Stimulated activated CD4-positive, alpha-beta T cell treated with anti-CD3 and anti-CD28 coated beads, Interleukin-1b, Interleukin-23, amount 100 ng/mL, for 24 hours (primary cell): ENCODE measurements around the gene ERC2.
"Not testable (repeated sequence)": the region's sequence is repeated elsewhere in the genome, so short reads cannot be mapped to it uniquely, and the experiment has no call there.

Experiments used
- DNase-seq, 4 experiments: peaks; one replicate each; pipeline ENCODE4 v3.0.0-alpha.2; 2020; ENCODE audit warnings: low read depth in 4 of 4, low spot score in 1 of 4

The ERC2 gene

DNA sequence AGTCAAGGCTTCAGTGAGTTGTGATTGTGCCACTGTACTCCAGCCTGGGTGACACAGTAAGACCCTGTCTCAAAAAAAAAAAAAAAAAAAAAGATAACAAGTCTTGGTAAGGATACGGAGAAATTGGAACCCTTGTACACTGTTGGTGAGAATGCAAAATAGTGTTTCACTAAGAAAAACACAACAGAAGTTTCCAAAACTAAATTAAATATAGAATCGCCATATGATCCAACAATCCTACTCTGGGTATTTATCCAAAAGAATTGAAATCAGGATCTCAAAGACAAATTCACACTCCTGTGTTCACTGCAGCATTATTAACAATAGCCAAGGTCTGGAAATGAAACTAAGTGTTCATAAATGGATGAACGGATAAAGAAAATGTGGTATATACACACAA, 149.4 kb downstream of the ERC2 start:
- DNase-seq, result no peak

DNA sequence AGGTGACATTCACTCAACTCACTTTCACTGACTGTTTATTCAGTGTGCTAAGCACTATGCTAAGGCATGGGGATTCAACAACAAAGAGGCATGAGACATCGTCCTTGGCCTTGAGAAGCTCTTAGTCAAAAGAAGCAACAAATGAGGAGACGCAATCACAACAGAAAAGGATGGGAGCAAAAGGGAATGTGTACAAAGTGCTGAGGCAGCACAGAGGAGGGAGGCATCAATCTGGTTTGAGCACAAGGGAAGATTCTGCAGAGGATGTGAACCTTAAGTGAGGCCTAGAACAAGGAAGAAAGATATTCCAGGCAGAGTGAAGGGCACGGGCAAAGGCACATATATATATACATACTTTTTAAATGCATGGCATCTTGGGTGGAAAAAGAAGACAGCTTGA, 151.3 kb downstream of the ERC2 start:
- no peak for DNase-seq

GRCh38 chr3:56314842-56315241, 153.4 kb downstream of the ERC2 start:
- DNase-seq, result no peak

- no peak for DNase-seq
These were observed 158.8 kb downstream of the ERC2 start for GRCh38 chr3:56309465-56309864.

DNA sequence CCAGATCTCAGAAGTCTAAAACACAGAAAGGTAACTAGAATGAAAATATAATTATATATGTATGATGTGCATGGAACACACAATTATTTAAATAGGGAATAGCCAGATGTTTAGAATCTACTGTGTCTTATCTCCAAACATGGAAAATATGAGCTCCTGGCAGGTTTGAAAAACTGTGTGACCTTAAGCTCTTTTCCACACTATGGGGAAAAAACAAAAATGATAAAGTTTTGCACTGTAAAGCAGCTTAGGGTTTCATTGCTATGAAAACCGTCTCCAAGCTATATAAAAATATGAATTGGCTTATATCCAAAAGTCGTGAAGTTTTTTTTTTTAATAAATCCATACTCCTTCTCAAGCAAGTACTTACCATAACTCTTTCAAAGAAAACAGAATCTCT, 159.8 kb downstream of the ERC2 start:
- no peak for DNase-seq

GRCh38 chr3:56304069-56304468, 164.2 kb downstream of the ERC2 start:
- no peak for DNase-seq

DNA sequence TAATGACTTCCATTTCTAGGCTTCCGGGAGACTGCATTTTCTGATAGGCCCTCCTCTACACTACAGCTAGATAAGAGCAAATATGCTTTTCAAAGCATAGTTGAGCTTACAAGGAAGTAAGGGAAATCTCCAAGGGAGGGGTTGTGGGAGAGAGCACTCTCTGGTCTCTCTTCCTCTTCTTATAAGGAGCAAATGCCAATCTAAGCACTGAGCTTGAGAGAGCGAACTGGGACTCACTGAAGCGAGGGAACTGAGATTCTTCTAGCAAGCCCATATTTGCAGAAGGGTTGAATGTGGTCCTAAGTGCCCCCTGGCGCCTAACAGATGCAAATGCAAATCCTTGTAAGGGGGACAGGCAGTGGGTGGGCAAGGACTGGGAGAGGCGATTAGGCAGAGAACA, 164.8 kb downstream of the ERC2 start:
- no peak for DNase-seq

DNA sequence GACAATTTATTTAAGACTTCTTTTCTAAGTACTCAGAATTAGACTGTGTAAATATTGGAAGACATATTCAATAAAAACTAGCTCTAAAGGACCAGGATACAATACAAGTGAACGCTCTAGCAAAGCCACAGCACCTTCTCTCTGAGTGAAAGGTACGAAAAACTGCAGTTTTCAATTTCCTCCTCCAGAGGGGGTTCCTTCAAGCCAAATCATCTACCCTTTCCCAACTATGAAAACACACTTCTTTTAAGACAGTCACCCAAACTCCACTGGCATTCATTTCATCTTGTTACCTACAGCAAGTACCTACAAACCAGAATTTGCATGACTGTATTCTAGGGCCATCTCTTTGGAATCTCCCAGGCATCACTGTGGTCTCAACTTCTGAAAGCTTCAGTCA, 165.8 kb downstream of the ERC2 start:
- no peak for DNase-seq

DNA sequence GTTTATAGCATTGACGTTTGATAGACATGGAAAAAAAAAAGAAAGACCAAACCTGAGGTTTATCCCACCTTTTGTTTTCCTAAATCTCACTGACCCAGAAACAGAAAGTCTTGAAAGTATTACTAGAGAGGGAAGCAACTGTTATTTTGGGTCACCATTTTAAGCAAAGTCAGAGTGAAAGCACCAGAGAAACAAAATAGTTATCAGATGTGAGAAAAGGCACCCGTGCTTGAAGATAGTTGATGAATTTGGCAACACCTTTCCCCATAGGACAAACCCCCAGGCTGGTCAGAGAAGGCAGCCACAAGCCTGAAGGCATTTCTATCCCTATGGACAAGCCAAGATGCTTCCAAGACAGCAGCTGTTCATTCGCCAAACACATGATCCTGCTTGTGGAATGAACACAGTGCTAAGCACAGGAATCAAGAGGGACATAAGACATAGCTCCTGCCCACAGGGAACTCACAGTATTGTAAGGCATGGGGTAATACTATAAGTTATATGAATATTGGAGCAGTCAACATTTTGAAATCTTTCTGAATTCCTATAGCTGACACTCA, 170.9 kb downstream of the ERC2 start:
- no peak for DNase-seq

DNA sequence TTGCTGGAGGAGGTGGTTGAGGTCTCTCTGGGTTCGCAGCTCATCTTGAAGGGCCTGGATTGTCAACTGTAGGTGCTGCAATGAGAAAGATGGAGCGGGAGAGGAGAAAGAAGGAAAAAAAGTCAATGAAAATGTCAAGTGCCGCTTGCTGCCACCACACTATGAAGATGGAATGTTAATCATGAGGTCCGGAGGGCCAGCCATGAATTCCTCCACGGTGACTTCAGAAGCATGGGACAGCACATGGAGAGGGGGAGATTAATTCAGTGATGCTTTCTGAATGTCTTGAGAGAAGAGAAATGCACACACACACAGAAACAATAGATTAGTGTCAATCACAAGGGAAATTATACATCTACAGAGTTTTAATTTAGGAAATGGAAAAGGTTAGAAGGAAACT, 171.9 kb downstream of the ERC2 start:
- DNase-seq, result no peak

- no peak for DNase-seq
These were observed 173.1 kb downstream of the ERC2 start for GRCh38 chr3:56295161-56295560.

- no peak for DNase-seq
These were observed 174.0 kb downstream of the ERC2 start for GRCh38 chr3:56294286-56294685.

DNA sequence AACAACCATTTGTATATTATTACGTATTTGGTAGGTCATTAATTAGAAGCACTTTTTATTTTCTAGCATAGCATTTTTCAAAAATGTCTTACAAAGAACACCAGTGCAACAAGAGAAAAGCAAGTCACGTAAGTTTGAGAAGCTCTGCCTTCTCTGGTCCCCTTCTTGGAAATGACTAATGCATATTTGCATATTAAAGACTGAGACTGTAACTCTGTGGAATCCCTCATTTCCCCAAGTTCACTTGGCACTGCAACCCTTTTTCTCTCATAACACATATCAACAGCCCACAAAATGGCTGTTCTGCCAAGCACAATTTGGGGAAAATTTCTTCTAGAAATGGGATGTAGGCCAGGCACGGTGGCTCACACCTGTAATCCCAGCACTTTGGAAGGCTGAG, 176.3 kb downstream of the ERC2 start:
- no peak for DNase-seq

DNA sequence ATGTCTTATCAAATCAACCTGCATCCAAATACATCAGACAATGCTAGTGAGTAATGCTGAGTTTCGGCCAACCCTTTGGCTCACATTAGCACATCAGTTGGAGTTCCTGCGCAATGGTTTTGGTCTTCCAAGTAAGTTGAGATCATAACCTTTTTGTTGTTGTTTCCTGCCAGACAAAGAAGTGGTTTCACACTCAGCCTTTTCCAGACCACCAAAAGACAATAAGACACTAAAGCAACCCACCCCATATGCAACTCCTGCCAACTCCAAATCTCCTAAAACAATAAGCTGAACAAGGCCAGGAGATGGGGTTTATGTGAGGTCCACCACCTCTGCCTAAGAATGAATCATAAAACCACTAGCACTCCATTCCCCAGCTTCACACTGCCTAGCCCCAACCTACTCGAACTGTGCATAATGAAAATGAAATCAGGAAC, 177.0 kb downstream of the ERC2 start:
- DNase-seq, result no peak

- no peak for DNase-seq
These were observed 177.9 kb downstream of the ERC2 start for GRCh38 chr3:56290374-56290773.

- DNase-seq, result no peak
These were observed 180.0 kb downstream of the ERC2 start for GRCh38 chr3:56288258-56288657.

GRCh38 chr3:56282341-56282740, 185.9 kb downstream of the ERC2 start:
- no peak for DNase-seq

- DNase-seq, result no peak
These were observed 191.0 kb downstream of the ERC2 start for GRCh38 chr3:56277236-56277635.

DNA sequence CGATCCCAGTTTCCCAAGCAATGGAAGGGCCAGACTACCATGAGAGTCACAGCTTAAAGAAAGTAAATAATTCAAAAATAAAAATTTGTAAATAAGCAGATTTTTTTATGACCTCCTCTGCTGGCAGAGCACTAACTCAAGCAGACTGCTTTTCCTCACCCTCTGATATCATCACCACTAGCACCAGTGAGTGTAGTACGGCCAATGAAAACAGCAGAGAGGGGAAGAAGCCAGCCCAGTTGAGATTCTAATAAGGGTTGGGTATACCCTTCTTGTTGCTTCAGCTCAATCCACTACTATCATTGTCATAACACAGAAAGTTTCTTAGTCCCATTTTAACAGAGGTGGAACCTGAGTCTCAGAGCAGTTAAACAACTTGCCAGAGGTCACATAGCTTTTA, 193.1 kb downstream of the ERC2 start:
- no peak for DNase-seq

DNA sequence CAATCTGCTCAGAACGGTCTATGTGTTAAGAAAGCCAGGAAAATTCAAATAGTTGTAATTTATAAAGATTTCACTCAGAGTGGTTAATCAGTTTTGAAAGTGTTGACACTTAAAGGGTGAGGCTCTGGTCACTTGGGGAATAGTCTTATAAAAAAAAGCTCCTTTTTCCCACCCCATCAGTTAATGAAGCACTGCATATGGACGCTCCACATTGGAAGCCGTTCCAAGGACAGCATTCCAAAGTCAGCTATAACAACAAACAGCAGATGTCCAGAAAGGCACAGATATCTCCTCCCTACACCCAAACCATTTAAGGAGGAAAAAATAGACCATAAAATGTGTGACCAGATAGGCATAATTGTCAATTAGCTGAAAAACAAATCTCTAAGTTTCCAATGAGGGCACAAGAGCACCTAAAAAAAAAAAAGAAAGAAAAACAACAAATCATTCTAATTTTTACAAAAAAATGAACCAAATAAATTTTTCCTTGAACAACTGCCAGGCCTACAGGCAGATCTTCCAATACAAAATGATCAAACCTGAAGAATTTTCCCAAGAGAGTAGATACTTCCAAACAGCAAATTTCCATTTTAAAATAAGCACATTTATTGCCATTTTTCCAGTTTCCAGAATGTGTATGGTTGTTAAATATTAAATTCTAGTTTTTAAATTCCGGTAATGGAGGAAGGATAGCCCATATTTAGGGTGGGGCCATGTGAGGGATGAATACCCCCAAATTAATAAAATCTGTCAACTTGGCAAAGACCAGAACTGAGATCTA, 198.3 kb downstream of the ERC2 start:
- no peak for DNase-seq

- no peak for DNase-seq
These were observed 199.5 kb downstream of the ERC2 start for GRCh38 chr3:56268616-56269383.

DNA sequence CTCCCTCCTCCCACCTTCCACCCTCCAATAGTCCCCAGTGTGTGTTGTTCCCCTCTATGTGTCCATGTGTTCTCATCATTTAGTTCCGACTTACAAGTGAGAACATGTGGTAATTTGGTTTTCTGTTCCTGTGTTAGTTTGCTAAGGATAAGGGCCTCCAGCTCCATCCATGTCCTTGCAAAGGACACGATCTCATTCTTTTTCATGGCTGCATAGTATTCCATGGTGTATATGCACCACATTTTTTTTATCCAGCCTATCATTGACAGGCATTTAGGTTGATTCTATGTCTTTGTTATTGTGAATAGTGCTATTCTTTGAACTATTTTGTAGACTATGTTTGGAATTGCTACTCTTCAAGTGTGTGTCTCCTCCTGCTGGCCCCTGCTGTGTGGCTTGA, 206.4 kb downstream of the ERC2 start:
- not testable (repeated sequence) for DNase-seq
